HEK293 (cell line): ENCODE results near the gene APOL4.

Experiments used
- CTCF ChIP-seq: fragments of 450-650 bp; formaldehyde crosslinking; IDR thresholded peaks from 2 replicates; pipeline ENCODE4 v1.5.1; 2016; ENCODE audit warnings: missing biosample characterization, missing genetic modification characterization
- FEZF1 ChIP-seq: fragments of 450-650 bp; formaldehyde crosslinking; IDR thresholded peaks from 2 replicates; pipeline ENCODE4 v1.5.1; 2016; ENCODE audit warnings: missing biosample characterization, missing genetic modification characterization
- KLF7 ChIP-seq: fragments of 450-650 bp; formaldehyde crosslinking; IDR thresholded peaks from 2 replicates; pipeline ENCODE4 v1.5.1; 2016; ENCODE audit warnings: missing biosample characterization, missing genetic modification characterization, borderline replicate concordance
- TRIM28 ChIP-seq: IDR thresholded peaks from 2 replicates; pipeline ENCODE4 v1.6.1; 2011; ENCODE audit warnings: low read length, control low read depth, borderline replicate concordance
- ZBTB1 ChIP-seq: fragments of 450-650 bp; formaldehyde crosslinking; IDR thresholded peaks from 2 replicates; pipeline ENCODE4 v1.5.1; 2016; ENCODE audit warnings: missing biosample characterization, missing genetic modification characterization
- ZNF10 ChIP-seq: fragments of 450-650 bp; formaldehyde crosslinking; IDR thresholded peaks from 2 replicates; pipeline ENCODE4 v1.5.1; 2017; ENCODE audit warnings: missing biosample characterization, missing genetic modification characterization
- ZNF16 ChIP-seq: fragments of 450-650 bp; formaldehyde crosslinking; IDR thresholded peaks from 2 replicates; pipeline ENCODE4 v1.5.1; 2016; ENCODE audit warnings: low read depth, missing biosample characterization, missing genetic modification characterization
- ZNF311 ChIP-seq: fragments of 450-650 bp; formaldehyde crosslinking; IDR thresholded peaks from 2 replicates; pipeline ENCODE4 v1.5.1; 2017; ENCODE audit warnings: missing biosample characterization, missing genetic modification characterization, borderline replicate concordance
- ZNF335 ChIP-seq: fragments of 450-650 bp; formaldehyde crosslinking; conservative IDR thresholded peaks from 2 replicates; pipeline ENCODE4 v1.5.1; 2016; ENCODE audit warnings: missing biosample characterization, missing genetic modification characterization
- ZNF48 ChIP-seq: fragments of 450-650 bp; formaldehyde crosslinking; IDR thresholded peaks from 2 replicates; pipeline ENCODE4 v1.5.1; 2016; ENCODE audit warnings: missing biosample characterization, missing genetic modification characterization
- ZNF660 ChIP-seq: fragments of 450-650 bp; IDR thresholded peaks from 2 replicates; pipeline ENCODE4 v1.5.1; 2018; ENCODE audit warnings: missing biosample characterization, mild to moderate bottlenecking, missing genetic modification characterization

- TF ChIP-seq ZNF311 (tag by site-specific recombination) (no peak), TRIM28 (no peak), ZNF16 (no peak), ZNF10 (tag by site-specific recombination) (no peak), CTCF (tag by site-specific recombination) (no peak), ZNF335 (tag by site-specific recombination) (no peak), ZBTB1 (tag by site-specific recombination) (no peak), FEZF1 (tag by site-specific recombination) (no peak), ZNF660 (tag by site-specific recombination) (no peak), ZNF48 (no peak), KLF7 (tag by site-specific recombination) (no peak)
Measured at GRCh38 chr22:36234919-36235318, 33.3 kb upstream of the APOL4 start.
